Natural killer cell treated with Interleukin-12 subunit alpha and Interleukin-12 subunit beta and Interleukin-15 and Interleukin-18, amount 100 ng/mL, for 72 hours (primary cell): ENCODE data around the gene GRIN2C. TPM values are rescaled to one million over a fixed set of nuclear protein-coding genes. Genes with fewer than 3 reads are reported as not detected.

ENCODE experiments used
- ATAC-seq, 2 donors: fragments of 150-1000 bp; cut with Tn5 transposase in 1 of 2; sonication (Bioruptor Pico), chemical (Tn5 transposase) in 1 of 2; 2 replicates each; pipeline ENCODE4 v1.10.0; 2021
- DNase-seq: peaks from one replicate; pipeline ENCODE4 v3.0.0; 2022; ENCODE audit warnings: low spot score
- H3K27ac Mint-ChIP-seq, 2 donors: 1 replicate in 1 of 2; 2 replicates in 1 of 2; pipeline ENCODE4 v1.8.0; 2022; ENCODE audit warnings: mixed read lengths in 2 of 2, mild to moderate bottlenecking in 1 of 2, moderate library complexity in 1 of 2
- H3K27me3 Mint-ChIP-seq, 2 donors: 1 replicate in 1 of 2; 2 replicates in 1 of 2; pipeline ENCODE4 v1.8.0; 2022; ENCODE audit warnings: mixed read lengths in 2 of 2
- H3K36me3 Mint-ChIP-seq: one replicate; pipeline ENCODE4 v1.8.0; 2022; ENCODE audit warnings: mixed read lengths
- H3K4me1 Mint-ChIP-seq, 2 donors: 1 replicate in 1 of 2; 2 replicates in 1 of 2; pipeline ENCODE4 v1.8.0; 2022; ENCODE audit warnings: low read depth in 2 of 2, mixed read lengths in 2 of 2, mild to moderate bottlenecking in 1 of 2
- H3K4me3 Mint-ChIP-seq: one replicate; pipeline ENCODE4 v1.8.0; 2022; ENCODE audit warnings: mixed read lengths
- H3K9me3 Mint-ChIP-seq: 2 replicates; pipeline ENCODE4 v1.8.0; 2022; ENCODE audit warnings: mixed read lengths
- total RNA-seq, 2 donors: library from RNA; stranded (reverse); gene quantifications; one replicate each; pipeline ENCODE4 v1.2.3, GENCODE V29; 2022

Gene GRIN2C
- total RNA-seq, 2 donors from 2014 or later, result not detected

DNA sequence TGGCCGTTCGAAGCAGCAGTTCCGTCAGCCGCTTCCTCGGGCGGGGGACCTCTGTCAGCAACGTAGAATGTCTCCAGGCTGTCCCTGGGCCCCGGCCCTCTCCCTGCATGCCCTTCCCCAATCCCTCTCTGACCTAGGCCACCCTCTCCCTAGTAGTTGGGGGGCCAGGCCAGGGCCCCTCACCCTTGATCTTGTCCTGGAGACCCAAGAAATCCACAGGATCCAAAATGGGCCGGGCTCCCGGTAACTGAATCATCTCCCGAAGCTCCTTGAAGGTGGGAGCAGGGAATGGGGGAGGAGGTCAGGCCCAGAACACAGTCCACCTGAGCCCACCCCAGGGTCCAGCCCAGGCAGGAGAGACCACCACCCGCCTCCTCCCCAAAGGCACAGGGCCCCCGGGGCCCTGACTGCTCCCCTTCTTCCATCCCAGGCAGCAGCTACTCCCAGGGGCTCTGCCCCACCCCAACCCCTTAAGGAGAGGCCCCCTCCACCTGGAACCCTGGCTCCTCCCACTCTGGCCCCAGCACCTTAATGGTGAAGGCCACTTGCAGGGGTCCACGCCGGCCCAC lies 4.7 kb upstream of the GRIN2C start:
- Mint-ChIP-seq H3K4me3 (no peak overlapping the region), H3K4me1 (peaks cover 6 to 13% of the 10 kb centered on the region in 2 donors), H3K27me3 (peaks cover 0 to 2% of the 10 kb centered on the region in 2 donors), H3K27ac (peak overlapping the region in 1 of 2 donors; percentile 69), H3K36me3 (no peaks in the 10 kb centered on the region), H3K9me3 (no peaks in the 10 kb centered on the region)
- ATAC-seq, result no peak
- no peak for DNase-seq

DNA sequence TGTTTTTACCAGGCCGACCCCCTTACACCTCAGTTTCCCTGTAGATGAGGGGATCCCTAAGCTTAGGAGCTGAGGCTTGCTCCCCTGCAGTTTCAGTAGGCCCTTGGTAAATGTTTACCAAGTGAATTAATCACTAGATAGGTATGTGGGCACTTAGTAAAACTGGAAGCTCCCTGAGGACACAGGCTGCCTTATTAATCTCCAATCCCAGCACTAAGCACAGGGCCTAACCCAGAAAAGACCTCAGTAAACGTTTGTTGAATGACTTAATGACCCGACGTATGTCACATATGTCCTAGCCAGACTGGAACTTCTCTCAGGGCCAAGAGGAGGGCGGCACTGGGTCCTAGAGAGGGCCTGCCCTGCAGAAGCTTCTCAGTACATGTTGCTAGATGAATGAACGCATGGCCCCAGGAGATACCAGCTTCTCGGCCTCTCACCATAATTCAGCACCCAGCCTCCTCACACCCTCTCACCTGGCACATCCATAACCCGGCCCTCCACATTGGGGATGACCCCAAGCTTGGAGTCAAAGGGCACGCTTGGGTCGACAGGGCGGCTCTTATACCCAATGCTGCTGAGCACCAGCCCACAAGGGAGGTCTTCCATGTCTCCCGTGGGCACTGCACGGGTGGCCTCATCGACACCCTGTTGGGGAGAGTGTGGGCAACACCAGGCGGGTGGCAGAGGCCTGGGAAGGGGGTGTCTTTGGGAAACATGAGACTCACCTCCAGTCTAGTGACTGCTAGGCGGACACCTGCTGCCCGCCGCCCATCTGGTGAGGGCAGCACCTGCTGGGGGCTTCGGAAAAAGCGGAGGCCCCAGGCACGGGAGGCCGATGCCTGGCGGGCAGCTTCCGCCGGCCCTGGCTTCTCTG lies 4.0 kb upstream of the GRIN2C start:
- peaks cover 6 to 16% of the 10 kb centered on the region in 2 donors for H3K4me1 Mint-ChIP-seq
- no peak overlapping the region for H3K27ac Mint-ChIP-seq
- DNase-seq, result no peak
- H3K36me3 Mint-ChIP-seq, result no peaks in the 10 kb centered on the region
- no peak for ATAC-seq
- H3K27me3 Mint-ChIP-seq, result peaks cover 7 to 8% of the 10 kb centered on the region in 2 donors
- H3K9me3 Mint-ChIP-seq, result no peaks in the 10 kb centered on the region
- H3K4me3 Mint-ChIP-seq, result no peak overlapping the region

DNA sequence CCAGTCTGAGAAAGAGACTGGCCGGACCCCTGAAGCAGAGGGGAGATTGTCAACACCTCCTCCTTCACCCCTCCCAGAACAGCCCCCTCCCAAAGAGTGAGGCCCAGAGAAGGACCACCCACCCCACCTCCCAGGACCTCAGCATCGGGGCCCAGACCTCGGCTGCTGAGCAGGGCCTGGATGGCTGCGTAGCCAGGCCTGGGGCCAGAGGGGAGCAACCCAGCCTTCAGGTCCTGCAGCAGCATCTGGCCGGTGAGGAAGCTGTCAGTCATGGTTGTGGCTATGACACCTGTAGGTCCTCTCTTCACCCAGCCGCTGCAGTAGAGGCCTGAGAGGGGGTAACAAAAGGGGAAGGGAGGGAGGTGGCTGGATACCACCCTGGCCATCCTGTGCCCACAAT lies 3.2 kb upstream of the GRIN2C start:
- Mint-ChIP-seq H3K4me1 (peaks cover 6 to 16% of the 10 kb centered on the region in 2 donors), H3K9me3 (no peaks in the 10 kb centered on the region), H3K27me3 (peaks cover 12 to 13% of the 10 kb centered on the region in 2 donors), H3K4me3 (no peak overlapping the region), H3K36me3 (no peaks in the 10 kb centered on the region), H3K27ac (no peak overlapping the region)
- ATAC-seq (no peak), DNase-seq (no peak)

DNA sequence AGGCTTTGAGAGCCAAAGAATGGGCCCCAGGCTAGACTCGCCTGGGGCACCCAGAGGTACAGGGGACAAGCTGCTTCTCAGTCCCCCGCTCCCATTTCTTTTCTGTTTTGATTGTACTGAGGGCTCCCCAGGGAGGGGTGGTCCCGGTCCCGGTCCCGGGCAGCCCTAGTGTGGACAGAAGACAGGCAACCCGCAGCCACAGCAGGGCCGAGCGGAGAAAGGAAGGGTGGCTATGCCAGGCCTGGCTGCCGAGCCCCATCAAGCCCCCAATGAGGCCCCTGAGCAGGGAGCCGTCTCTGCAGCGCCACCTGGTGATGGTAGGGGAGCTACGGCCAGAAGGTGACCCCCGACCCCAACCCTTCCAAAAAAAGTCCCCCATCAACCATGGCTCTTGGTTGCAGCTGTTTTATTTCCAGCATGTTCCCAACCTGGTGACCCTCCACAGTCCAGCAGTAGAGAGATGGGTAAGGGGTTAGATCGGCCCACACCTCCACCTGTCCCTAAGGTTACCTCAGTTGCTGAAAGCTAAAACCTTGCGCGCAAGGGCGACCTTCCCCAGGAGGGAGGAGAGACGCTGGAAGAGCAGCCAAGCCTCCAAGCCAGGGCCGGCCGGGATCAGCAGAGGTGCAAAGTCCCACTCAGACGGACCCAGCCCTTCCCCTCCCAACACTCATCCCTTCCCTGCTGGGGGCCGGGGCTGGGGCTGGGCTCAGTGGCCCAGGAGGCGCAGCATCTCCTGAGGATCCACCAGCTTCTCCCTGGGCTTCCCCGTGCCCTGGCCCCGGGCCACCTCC lies 2.6 kb upstream of the GRIN2C start:
- Mint-ChIP-seq H3K4me1 (peaks cover 6 to 16% of the 10 kb centered on the region in 2 donors), H3K4me3 (no peak overlapping the region), H3K9me3 (no peaks in the 10 kb centered on the region), H3K27ac (no peak overlapping the region), H3K27me3 (peaks cover 17 to 19% of the 10 kb centered on the region in 2 donors), H3K36me3 (no peaks in the 10 kb centered on the region)
- DNase-seq (no peak), ATAC-seq (peak in 1 of 2 donors; percentile 54)

DNA sequence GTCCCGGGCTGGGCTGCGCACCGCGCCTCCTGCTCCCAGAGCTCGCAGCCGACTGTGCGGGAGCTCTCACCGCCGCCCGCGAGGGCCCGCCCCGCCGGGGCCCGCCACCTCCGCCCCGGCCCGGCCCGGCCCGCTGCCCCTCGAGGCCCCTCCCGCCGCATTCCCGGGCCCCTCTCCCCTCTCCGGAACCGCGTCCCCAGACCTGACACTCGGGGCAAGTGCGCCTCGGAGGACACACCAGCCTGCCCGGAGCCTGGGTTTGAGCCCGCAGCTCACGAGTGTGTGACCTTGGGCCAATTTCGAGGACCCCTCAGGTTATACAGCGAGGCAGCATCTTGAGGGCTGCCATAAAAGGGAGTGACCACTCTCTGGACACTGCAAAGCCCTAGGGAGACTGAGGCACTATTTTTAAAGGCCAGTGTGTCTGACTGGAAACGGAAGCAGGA lies 2.0 kb upstream of the GRIN2C start:
- ATAC-seq, result no peak
- H3K27ac Mint-ChIP-seq, result no peak overlapping the region
- no peak overlapping the region for H3K4me3 Mint-ChIP-seq
- peaks cover 24 to 26% of the 10 kb centered on the region in 2 donors for H3K27me3 Mint-ChIP-seq
- H3K4me1 Mint-ChIP-seq, result peaks cover 6 to 16% of the 10 kb centered on the region in 2 donors
- H3K36me3 Mint-ChIP-seq, result no peaks in the 10 kb centered on the region
- H3K9me3 Mint-ChIP-seq, result no peaks in the 10 kb centered on the region
- no peak for DNase-seq

DNA sequence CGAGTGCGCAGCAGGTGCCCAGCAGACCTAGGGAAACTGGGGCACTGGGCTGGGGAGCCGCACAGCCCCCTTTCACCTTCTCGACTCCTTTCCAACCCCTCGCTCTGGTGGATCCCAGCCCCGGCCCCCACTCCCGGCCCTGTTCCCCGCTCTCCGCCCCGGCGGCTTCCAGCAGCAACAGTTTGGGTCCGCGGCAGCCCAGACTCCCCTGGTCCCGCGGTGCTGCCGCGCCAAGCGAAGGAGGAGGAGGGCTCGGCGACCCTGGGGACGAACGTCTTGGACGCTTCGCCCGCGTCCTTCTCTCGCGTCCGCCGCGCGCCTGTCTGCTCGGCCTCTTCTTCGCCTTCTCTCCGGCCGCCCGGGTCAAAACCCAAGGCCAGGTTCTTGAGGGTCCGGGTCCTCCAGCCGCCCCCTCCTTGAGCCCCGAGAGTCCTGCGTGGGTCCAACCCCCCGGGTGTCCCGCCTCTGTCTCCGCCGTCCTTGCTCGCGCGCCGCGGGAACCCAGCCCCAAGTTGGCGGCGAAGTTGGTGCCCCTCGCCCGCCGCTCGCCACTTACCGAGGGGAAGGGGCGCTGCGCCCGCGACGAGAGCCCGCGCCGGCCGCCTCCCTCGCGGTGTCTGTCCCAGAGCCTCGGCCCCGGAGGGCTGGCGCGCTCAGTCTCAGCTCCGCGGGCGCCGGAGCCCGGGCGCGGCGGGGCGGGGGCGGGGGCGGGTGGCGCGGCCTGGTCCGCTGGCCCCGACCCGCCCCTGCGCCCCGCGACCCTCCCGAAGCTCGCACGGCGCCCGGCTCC lies 1.4 kb upstream of the GRIN2C start:
- no peak overlapping the region for H3K27ac Mint-ChIP-seq
- H3K9me3 Mint-ChIP-seq, result no peaks in the 10 kb centered on the region
- ATAC-seq, result no peak
- DNase-seq, result no peak
- H3K4me1 Mint-ChIP-seq, result peaks cover 6 to 16% of the 10 kb centered on the region in 2 donors
- peak overlapping the region; percentile 10 for H3K4me3 Mint-ChIP-seq
- H3K36me3 Mint-ChIP-seq, result no peaks in the 10 kb centered on the region
- H3K27me3 Mint-ChIP-seq, result peaks cover 30 to 32% of the 10 kb centered on the region in 2 donors

DNA sequence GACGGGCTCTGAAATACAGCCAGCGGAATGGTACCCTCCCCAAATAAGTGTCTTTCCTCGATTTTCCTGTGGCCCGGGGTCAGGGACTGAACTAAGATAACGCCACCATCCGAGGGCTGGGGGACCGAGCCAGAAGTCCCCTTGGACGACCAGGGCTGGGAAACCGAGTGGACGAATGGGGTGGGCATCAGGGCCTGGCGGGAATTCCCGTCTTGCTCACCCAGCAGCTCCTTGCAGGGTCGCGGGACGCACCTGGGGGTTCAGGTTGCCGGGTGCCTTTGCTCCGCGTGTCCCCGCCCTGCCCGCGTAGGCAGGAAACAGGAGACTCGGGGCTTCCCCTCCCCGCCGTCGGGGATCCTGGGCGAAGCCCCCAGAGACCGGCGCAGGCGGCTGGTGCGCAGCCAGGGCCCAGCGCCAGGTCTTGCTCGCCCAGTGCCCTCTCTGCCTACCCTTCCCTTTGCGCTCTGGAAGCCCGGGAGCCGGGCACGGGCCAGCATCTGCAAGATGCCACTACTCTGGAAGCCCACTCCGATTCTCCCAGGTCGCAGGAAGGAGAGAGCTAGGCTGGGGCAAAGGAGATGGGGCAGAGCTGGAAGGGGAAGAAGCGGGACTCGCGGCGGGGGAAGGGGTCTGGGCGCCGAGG lies 665 bp upstream of the GRIN2C start:
- ATAC-seq (no peak), DNase-seq (no peak)
- peaks cover 34 to 35% of the 10 kb centered on the region in 2 donors for H3K27me3 Mint-ChIP-seq
- H3K4me1 Mint-ChIP-seq, result peaks cover 6 to 16% of the 10 kb centered on the region in 2 donors
- peak overlapping the region; percentile 17 for H3K4me3 Mint-ChIP-seq
- H3K36me3 Mint-ChIP-seq, result no peaks in the 10 kb centered on the region
- H3K9me3 Mint-ChIP-seq, result no peaks in the 10 kb centered on the region
- H3K27ac Mint-ChIP-seq, result no peak overlapping the region

DNA sequence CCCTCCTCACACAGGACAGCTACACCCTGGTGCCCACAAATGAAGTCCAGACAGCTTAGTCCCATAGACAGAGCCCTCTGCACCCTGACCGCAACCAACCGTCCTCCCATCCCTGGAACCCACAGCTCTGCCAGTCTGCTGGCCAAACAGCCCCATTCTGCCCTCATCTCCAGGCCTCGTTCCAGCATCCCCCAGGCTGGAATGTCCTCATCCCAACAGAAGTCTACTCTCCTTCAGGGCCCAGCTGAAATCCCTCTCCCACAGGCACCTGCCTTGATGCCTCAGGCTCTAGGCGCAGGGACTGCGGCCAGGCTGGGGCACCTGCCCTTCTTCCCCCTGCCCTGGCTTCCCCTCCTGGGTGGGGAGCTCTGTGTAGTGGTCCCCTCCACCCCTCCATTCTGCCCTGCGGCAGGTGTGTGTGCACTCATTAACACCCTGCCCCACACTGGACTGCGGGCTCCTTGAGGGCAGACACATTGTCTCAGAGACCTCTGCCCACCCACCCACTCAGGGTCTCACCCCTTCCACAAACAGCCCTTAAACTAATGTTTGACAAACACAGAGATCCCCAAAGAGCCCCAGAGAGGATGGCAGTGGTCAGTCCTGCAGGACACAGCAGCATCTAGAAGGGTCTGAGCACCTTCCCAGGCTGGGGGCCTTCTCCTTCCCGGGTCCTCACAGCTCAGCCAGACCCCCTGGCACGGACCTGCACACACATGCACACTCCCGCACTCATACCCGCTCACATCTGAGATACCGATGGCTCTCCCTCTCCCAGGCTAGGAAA lies 820 bp downstream of the GRIN2C start:
- Mint-ChIP-seq H3K9me3 (no peaks in the 10 kb centered on the region), H3K27ac (no peak overlapping the region), H3K27me3 (peaks cover 37 to 47% of the 10 kb centered on the region in 2 donors), H3K4me1 (peaks cover 0 to 10% of the 10 kb centered on the region in 2 donors), H3K4me3 (peak overlapping the region; percentile 52), H3K36me3 (no peaks in the 10 kb centered on the region)
- DNase-seq, result no peak
- ATAC-seq, result no peak

DNA sequence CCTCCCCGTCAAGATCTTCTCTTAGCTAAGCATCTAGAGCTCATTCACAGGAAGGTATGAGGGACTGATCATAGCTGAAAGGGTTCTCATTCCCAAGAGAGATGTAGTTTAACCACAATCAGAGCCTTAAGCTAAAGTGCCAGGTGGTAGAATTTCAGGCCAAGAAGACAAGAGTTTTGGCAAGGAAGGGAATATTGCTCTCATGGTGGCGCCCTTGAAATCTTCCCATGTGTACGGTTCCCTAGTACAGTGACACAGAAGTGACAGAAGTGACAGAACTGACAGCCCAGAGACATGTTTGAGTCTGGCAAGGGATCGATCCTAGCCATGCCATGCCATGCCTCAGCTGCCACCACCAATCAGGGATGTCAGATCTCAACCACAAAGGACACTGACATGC lies 2.5 kb downstream of the GRIN2C start:
- no peaks in the 10 kb centered on the region for H3K36me3 Mint-ChIP-seq
- no peak for DNase-seq
- no peaks in the 10 kb centered on the region for H3K9me3 Mint-ChIP-seq
- no peak overlapping the region for H3K27ac Mint-ChIP-seq
- H3K4me3 Mint-ChIP-seq, result no peak overlapping the region
- ATAC-seq, result no peak
- peaks cover 50 to 55% of the 10 kb centered on the region in 2 donors for H3K27me3 Mint-ChIP-seq
- H3K4me1 Mint-ChIP-seq, result peaks cover 0 to 10% of the 10 kb centered on the region in 2 donors

DNA sequence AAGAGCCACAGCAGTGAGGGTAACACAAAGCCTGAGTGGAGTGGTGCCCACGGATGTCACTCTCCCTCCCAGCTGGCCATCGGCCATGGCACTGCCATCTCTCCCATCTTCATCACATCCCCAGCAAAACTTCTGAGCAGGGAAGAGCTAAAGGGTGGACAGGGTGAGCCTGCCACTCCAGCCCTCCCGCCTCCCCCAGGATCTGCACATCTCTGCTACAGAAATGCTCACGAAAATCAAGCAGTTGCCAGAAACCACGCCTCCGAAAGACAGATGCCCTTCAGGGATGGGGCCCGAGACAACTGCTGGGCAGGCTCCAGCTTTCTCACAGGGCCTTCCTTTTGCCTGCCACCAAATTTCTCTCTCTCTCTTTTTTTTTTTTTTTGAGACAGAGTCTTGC lies 3.6 kb downstream of the GRIN2C start:
- no peak overlapping the region for H3K27ac Mint-ChIP-seq
- no peaks in the 10 kb centered on the region for H3K9me3 Mint-ChIP-seq
- peaks cover 0 to 9% of the 10 kb centered on the region in 2 donors for H3K4me1 Mint-ChIP-seq
- no peak overlapping the region for H3K4me3 Mint-ChIP-seq
- H3K27me3 Mint-ChIP-seq, result peaks cover 54 to 57% of the 10 kb centered on the region in 2 donors
- no peak for ATAC-seq
- no peak for DNase-seq
- H3K36me3 Mint-ChIP-seq, result no peaks in the 10 kb centered on the region

DNA sequence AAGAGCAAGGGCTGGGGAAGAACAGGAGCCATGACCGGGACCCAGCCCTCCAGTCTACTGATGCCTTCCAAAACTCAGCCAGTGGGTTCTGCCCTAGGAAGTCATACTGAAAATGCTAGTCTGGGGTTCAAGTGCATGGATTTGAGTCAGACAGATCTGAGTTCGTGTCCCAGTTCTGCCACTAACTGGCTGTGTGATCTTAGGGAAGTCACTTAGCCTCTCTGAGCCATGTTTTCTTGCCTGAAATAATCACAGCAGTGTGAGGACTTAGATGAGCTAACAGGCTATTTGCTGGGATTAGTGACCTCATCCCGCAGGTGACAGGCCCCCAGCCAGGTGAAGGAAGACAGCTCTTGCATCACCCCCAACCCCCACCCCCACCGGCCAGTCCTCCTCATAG lies 4.4 kb downstream of the GRIN2C start:
- Mint-ChIP-seq H3K9me3 (no peaks in the 10 kb centered on the region), H3K36me3 (no peaks in the 10 kb centered on the region), H3K4me3 (no peak overlapping the region), H3K27ac (no peak overlapping the region), H3K27me3 (peaks cover 58 to 63% of the 10 kb centered on the region in 2 donors), H3K4me1 (peaks cover 0 to 10% of the 10 kb centered on the region in 2 donors)
- no peak for ATAC-seq
- no peak for DNase-seq

DNA sequence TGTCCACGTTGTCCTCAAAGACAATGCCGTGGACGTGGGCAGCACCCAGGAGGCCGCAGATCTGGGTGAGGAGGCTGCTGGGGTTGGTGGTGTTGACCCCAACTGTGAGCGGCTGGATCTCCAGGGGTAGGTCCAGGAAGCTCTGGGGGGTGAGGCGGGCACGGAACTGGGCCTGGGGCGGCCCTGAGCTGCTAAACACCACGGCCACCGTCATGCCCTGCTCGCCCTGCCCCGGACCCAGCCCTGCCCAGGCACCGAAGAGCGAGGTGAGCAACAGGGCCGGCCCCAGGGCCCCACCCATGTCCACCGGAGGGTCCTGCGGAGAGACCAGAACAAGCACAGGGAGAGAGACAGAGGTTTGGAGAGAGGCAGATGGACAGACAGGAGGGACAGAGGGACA lies 4.9 kb downstream of the GRIN2C start:
- ATAC-seq (no peak), DNase-seq (no peak)
- H3K4me3 Mint-ChIP-seq, result no peak overlapping the region
- H3K27ac Mint-ChIP-seq, result no peak overlapping the region
- peaks cover 0 to 8% of the 10 kb centered on the region in 2 donors for H3K4me1 Mint-ChIP-seq
- peaks cover 58 to 63% of the 10 kb centered on the region in 2 donors for H3K27me3 Mint-ChIP-seq
- no peaks in the 10 kb centered on the region for H3K36me3 Mint-ChIP-seq
- no peaks in the 10 kb centered on the region for H3K9me3 Mint-ChIP-seq
